ENCODE measurements around the gene SPINT3. TPM values are rescaled to one million over a fixed set of nuclear protein-coding genes. Genes with fewer than 3 reads are reported as not detected.

The SPINT3 gene
- total RNA-seq, 1 donor from 2014 or later: not detected

- Mint-ChIP-seq H3K4me1 (ENCODE audit: low read depth, unreplicated experiment) (no peaks in the 10 kb centered on the region), H3K27ac (ENCODE audit: unreplicated experiment) (no peak overlapping the region), H3K36me3 (ENCODE audit: unreplicated experiment) (peaks cover 4% of the 10 kb centered on the region), H3K27me3 (ENCODE audit: unreplicated experiment) (peaks cover 4% of the 10 kb centered on the region), H3K4me3 (ENCODE audit: unreplicated experiment) (no peak overlapping the region), H3K9me3 (ENCODE audit: unreplicated experiment) (no peaks in the 10 kb centered on the region)
- DNase-seq: no peak
- TF ChIP-seq CTCF (IDR thresholded peaks at IDR 0.05; ENCODE audit: partially characterized antibody, unreplicated experiment): no peak
Observed at GRCh38 chr20:45463709-45464108, 51.7 kb downstream of the SPINT3 start.

GRCh38 chr20:45462711-45463509 lies 52.5 kb downstream of the SPINT3 start:
- peaks cover 2% of the 10 kb centered on the region for H3K27me3 Mint-ChIP-seq (ENCODE audit: unreplicated experiment)
- no peaks in the 10 kb centered on the region for H3K36me3 Mint-ChIP-seq (ENCODE audit: unreplicated experiment)
- H3K4me1 Mint-ChIP-seq (ENCODE audit: low read depth, unreplicated experiment): no peaks in the 10 kb centered on the region
- no peak for DNase-seq
- no peak overlapping the region for H3K27ac Mint-ChIP-seq (ENCODE audit: unreplicated experiment)
- no peak for TF ChIP-seq CTCF (IDR thresholded peaks at IDR 0.05; ENCODE audit: partially characterized antibody, unreplicated experiment)
- H3K9me3 Mint-ChIP-seq (ENCODE audit: unreplicated experiment): no peaks in the 10 kb centered on the region
- H3K4me3 Mint-ChIP-seq (ENCODE audit: unreplicated experiment): no peak overlapping the region

Other genes starting within 250 kb of the SPINT3 start
- not detected for gene RBPJL, start 208.8 kb downstream of the SPINT3 start, total RNA-seq (ENCODE audit: unreplicated experiment)
- not detected for gene MATN4, start 207.3 kb downstream of the SPINT3 start, total RNA-seq (ENCODE audit: unreplicated experiment)
- 0.61 TPM for gene SDC4, start 167.2 kb downstream of the SPINT3 start, total RNA-seq (ENCODE audit: unreplicated experiment)
- gene SYS1, start 152.5 kb downstream of the SPINT3 start, total RNA-seq (ENCODE audit: unreplicated experiment): 17.7 TPM
- not detected for gene TP53TG5, start 137.3 kb downstream of the SPINT3 start, total RNA-seq (ENCODE audit: unreplicated experiment)
- 4.1 TPM for gene DBNDD2, start 107.3 kb downstream of the SPINT3 start, total RNA-seq (ENCODE audit: unreplicated experiment)
- 55.5 TPM for gene PIGT, start 99.5 kb downstream of the SPINT3 start, total RNA-seq (ENCODE audit: unreplicated experiment)
- 4.8 TPM for gene WFDC2, start 45.9 kb downstream of the SPINT3 start, total RNA-seq (ENCODE audit: unreplicated experiment)
- gene WFDC6, start 23.9 kb upstream of the SPINT3 start, total RNA-seq (ENCODE audit: unreplicated experiment): not detected
- not detected for gene EPPIN, start 31.8 kb upstream of the SPINT3 start, total RNA-seq (ENCODE audit: unreplicated experiment)
- gene WFDC8, start 63.7 kb upstream of the SPINT3 start, total RNA-seq (ENCODE audit: unreplicated experiment): not detected
- not detected for gene WFDC10A, start 114.1 kb upstream of the SPINT3 start, total RNA-seq (ENCODE audit: unreplicated experiment)
- not detected for gene WFDC9, start 115.7 kb upstream of the SPINT3 start, total RNA-seq (ENCODE audit: unreplicated experiment)
- not detected for gene WFDC11, start 154.6 kb upstream of the SPINT3 start, total RNA-seq (ENCODE audit: unreplicated experiment)
- not detected for gene WFDC13, start 186.4 kb upstream of the SPINT3 start, total RNA-seq (ENCODE audit: unreplicated experiment)
- gene WFDC10B, start 189.4 kb upstream of the SPINT3 start, total RNA-seq (ENCODE audit: unreplicated experiment): not detected
- not detected for gene SPINT4, start 206.7 kb upstream of the SPINT3 start, total RNA-seq (ENCODE audit: unreplicated experiment)

Data from glutamatergic neuron (in vitro differentiated cells).